ENCODE results near the gene SLC30A7.

DNA sequence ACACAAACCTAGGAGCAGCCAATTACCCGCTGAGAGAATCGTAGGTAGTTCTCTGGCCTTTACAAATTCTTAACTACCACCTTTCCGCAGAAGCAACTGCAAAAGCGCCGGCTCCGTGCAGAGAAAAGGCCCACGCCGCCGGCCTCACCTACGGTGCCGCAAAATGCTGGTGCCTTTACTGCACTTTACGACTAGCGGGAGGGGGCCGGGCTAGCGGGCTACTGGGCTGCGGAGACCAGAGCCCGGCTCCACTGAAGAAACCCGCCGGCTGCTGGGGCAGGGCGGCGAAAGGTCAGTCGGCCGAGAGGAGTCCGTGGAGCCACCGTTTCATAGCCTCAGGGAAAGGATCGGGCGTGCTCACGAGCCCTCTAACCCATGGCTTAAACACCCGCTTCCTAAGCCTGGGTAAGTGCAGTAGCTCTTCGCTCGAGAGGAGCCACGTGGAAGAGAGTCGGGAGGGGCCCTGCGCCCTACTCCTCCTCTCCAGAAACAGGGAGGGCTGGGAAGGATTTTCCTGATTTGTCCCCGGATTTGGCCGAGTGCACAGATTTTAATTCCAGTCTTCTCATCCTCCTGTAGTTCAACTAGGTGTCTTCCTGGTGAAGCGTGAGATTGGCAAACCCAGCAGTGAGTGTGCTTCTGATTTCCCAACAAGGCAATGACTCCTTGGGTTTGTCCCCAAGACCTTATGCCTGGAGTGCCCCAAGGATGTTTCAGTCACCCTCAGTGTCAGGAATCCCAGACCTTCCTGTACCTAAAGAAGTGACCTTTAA lies 130.0 kb downstream of the SLC30A7 start, which contains the start of gene DPH5:
- no peak for TF ChIP-seq GABPA (IDR thresholded peaks at IDR 0.05; ENCODE audit: low read depth, low read length)
- TF ChIP-seq GABPA (CRISPR knock-in tag; IDR thresholded peaks at IDR 0.05; ENCODE audit: low read depth), result 0 out of 2 replicates have a peak, but pooled peaks have one; percentile 21
- TF ChIP-seq, protein P1, sequence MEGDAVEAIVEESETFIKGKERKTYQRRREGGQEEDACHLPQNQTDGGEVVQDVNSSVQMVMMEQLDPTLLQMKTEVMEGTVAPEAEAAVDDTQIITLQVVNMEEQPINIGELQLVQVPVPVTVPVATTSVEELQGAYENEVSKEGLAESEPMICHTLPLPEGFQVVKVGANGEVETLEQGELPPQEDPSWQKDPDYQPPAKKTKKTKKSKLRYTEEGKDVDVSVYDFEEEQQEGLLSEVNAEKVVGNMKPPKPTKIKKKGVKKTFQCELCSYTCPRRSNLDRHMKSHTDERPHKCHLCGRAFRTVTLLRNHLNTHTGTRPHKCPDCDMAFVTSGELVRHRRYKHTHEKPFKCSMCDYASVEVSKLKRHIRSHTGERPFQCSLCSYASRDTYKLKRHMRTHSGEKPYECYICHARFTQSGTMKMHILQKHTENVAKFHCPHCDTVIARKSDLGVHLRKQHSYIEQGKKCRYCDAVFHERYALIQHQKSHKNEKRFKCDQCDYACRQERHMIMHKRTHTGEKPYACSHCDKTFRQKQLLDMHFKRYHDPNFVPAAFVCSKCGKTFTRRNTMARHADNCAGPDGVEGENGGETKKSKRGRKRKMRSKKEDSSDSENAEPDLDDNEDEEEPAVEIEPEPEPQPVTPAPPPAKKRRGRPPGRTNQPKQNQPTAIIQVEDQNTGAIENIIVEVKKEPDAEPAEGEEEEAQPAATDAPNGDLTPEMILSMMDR (CRISPR knock-in tag; IDR thresholded peaks at IDR 0.05), result no peak
- TF ChIP-seq, protein P2, sequence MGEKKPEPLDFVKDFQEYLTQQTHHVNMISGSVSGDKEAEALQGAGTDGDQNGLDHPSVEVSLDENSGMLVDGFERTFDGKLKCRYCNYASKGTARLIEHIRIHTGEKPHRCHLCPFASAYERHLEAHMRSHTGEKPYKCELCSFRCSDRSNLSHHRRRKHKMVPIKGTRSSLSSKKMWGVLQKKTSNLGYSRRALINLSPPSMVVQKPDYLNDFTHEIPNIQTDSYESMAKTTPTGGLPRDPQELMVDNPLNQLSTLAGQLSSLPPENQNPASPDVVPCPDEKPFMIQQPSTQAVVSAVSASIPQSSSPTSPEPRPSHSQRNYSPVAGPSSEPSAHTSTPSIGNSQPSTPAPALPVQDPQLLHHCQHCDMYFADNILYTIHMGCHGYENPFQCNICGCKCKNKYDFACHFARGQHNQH (CRISPR knock-in tag; IDR thresholded peaks at IDR 0.05), result peak; percentile 84
- TF ChIP-seq RBM22 (optimal IDR thresholded peaks at IDR 0.05; ENCODE audit: low read length), result no peak
- TF ChIP-seq, protein P3, sequence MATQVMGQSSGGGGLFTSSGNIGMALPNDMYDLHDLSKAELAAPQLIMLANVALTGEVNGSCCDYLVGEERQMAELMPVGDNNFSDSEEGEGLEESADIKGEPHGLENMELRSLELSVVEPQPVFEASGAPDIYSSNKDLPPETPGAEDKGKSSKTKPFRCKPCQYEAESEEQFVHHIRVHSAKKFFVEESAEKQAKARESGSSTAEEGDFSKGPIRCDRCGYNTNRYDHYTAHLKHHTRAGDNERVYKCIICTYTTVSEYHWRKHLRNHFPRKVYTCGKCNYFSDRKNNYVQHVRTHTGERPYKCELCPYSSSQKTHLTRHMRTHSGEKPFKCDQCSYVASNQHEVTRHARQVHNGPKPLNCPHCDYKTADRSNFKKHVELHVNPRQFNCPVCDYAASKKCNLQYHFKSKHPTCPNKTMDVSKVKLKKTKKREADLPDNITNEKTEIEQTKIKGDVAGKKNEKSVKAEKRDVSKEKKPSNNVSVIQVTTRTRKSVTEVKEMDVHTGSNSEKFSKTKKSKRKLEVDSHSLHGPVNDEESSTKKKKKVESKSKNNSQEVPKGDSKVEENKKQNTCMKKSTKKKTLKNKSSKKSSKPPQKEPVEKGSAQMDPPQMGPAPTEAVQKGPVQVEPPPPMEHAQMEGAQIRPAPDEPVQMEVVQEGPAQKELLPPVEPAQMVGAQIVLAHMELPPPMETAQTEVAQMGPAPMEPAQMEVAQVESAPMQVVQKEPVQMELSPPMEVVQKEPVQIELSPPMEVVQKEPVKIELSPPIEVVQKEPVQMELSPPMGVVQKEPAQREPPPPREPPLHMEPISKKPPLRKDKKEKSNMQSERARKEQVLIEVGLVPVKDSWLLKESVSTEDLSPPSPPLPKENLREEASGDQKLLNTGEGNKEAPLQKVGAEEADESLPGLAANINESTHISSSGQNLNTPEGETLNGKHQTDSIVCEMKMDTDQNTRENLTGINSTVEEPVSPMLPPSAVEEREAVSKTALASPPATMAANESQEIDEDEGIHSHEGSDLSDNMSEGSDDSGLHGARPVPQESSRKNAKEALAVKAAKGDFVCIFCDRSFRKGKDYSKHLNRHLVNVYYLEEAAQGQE (IDR thresholded peaks at IDR 0.05; ENCODE audit: borderline replicate concordance in 1 of 2, low read depth in 1 of 2, low read length in 2 of 2), result peak in 1 of 2 experiments; percentile 76; a peak in 1 of 4 replicates
- TF ChIP-seq, protein P4, sequence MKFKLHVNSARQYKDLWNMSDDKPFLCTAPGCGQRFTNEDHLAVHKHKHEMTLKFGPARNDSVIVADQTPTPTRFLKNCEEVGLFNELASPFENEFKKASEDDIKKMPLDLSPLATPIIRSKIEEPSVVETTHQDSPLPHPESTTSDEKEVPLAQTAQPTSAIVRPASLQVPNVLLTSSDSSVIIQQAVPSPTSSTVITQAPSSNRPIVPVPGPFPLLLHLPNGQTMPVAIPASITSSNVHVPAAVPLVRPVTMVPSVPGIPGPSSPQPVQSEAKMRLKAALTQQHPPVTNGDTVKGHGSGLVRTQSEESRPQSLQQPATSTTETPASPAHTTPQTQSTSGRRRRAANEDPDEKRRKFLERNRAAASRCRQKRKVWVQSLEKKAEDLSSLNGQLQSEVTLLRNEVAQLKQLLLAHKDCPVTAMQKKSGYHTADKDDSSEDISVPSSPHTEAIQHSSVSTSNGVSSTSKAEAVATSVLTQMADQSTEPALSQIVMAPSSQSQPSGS (CRISPR knock-in tag; IDR thresholded peaks at IDR 0.05), result peak; percentile 71
- TF ChIP-seq TBP (CRISPR knock-in tag; IDR thresholded peaks at IDR 0.05), result no peak
